H1 (cell line): ENCODE data around the gene MAFG. TPM values are rescaled to one million over a fixed set of nuclear protein-coding genes. Genes with fewer than 3 reads are reported as not detected.

Experiments used
- CTCF ChIA-PET: fragments of 300-600 bp; sonication (Branson Sonifier 250); formaldehyde crosslinking; loops from one replicate; lab custom pipeline; 2021; ENCODE audit not compliant: partially characterized antibody; lab: Charles Lee
- POLR2A ChIA-PET: fragments of 300-600 bp; sonication (Branson Sonifier 250); formaldehyde crosslinking; loops from one replicate; lab custom pipeline; 2021; ENCODE audit warnings: inconsistent platforms; ENCODE audit not compliant: partially characterized antibody; lab: Charles Lee
- DNase-seq, 2 experiments: peaks; one replicate each; pipeline versions ENCODE4 v3.0.0 to v3.0.0-alpha.2; 2010 to 2022; ENCODE audit warnings: low spot score in 2 of 2, low read depth in 1 of 2, mixed read lengths in 1 of 2
- FAIRE-seq: peaks from 2 replicates; lab custom pipeline; 2011; peaks lifted over from hg19 to GRCh38; lab: Jason Lieb, UNC
- H2AFZ ChIP-seq: 2 replicates; pipeline ENCODE4 v1.8.1; 2012; ENCODE audit warnings: low read length, inconsistent platforms
- H2AK5ac ChIP-seq: 2 replicates; pipeline ENCODE4 v1.6.1; 2013; ENCODE audit warnings: low read depth, low read length
- H2BK120ac ChIP-seq: replicated peaks from 2 replicates; pipeline ENCODE3; 2013; ENCODE audit warnings: low read depth, low read length, inconsistent platforms
- H2BK12ac ChIP-seq: 2 replicates; pipeline ENCODE4 v1.6.1; 2013; ENCODE audit warnings: low read depth, low read length
- H2BK15ac ChIP-seq: 2 replicates; pipeline ENCODE4 v1.6.1; 2013; ENCODE audit warnings: low read length
- H2BK20ac ChIP-seq: 2 replicates; pipeline ENCODE4 v1.6.1; 2013; ENCODE audit warnings: low read length
- H2BK5ac ChIP-seq: 2 replicates; pipeline ENCODE4 v1.6.1; 2013; ENCODE audit warnings: low read depth, low read length
- H3K14ac ChIP-seq: 2 replicates; pipeline ENCODE4 v1.6.1; 2013; ENCODE audit warnings: inconsistent platforms; ENCODE audit not compliant: insufficient read length
- H3K18ac ChIP-seq: 2 replicates; pipeline ENCODE4 v1.6.1; 2013; ENCODE audit warnings: low read length; ENCODE audit errors: extremely low read depth
- H3K23ac ChIP-seq: 2 replicates; pipeline ENCODE4 v1.6.1; 2013; ENCODE audit warnings: inconsistent platforms; ENCODE audit not compliant: insufficient read length
- H3K23me2 ChIP-seq: 2 replicates; pipeline ENCODE4 v1.6.1; 2013; ENCODE audit warnings: low read depth, low read length
- H3K27ac ChIP-seq: 2 replicates; pipeline ENCODE4 v1.6.1; 2011; ENCODE audit warnings: low read depth, low read length, inconsistent platforms
- H3K27me3 ChIP-seq, 4 experiments: replicated peaks in 1 of 4; 1 replicate in 1 of 4; 2 replicates in 3 of 4; pipeline versions ENCODE4 v1.6.1 to v1.8.1; 2011 to 2013; ENCODE audit warnings: low read length in 3 of 4, mild to moderate bottlenecking in 3 of 4, inconsistent platforms in 2 of 4, mixed read lengths in 2 of 4, moderate library complexity in 1 of 4; ENCODE audit not compliant: control insufficient read depth in 3 of 4, insufficient read depth in 3 of 4; ENCODE audit errors: extremely low read depth in 1 of 4
- H3K36me3 ChIP-seq, 4 experiments: 2 replicates each; pipeline versions ENCODE4 v1.6.1 to v1.8.1; 2011 to 2013; ENCODE audit warnings: mild to moderate bottlenecking in 4 of 4, low read length in 3 of 4, moderate library complexity in 2 of 4, control low read depth in 1 of 4, inconsistent platforms in 1 of 4; ENCODE audit not compliant: insufficient read depth in 4 of 4, control insufficient read depth in 2 of 4
- H3K4ac ChIP-seq: replicated peaks from 2 replicates; pipeline ENCODE3; 2013; ENCODE audit warnings: low read length, low read depth, mixed read lengths, inconsistent platforms; ENCODE audit not compliant: insufficient read length
- H3K4me1 ChIP-seq, 4 experiments: replicated peaks in 1 of 4; 1 replicate in 1 of 4; 2 replicates in 3 of 4; pipeline versions ENCODE4 v1.6.1 to v1.8.1; 2011 to 2013; ENCODE audit warnings: low read length in 3 of 4, inconsistent platforms in 2 of 4, mixed read lengths in 1 of 4; ENCODE audit not compliant: insufficient read depth in 4 of 4, control insufficient read depth in 3 of 4
- H3K4me2 ChIP-seq, 2 experiments: 2 replicates each; pipeline versions ENCODE4 v1.6.1 to v1.8.1; 2011 to 2013; ENCODE audit warnings: low read depth in 2 of 2, low read length in 2 of 2, control low read depth in 1 of 2, inconsistent platforms in 1 of 2, mild to moderate bottlenecking in 1 of 2; ENCODE audit not compliant: insufficient read depth in 1 of 2
- H3K4me3 ChIP-seq, 4 experiments: fragments of 200-600, 300-600 bp in 1 of 4; sonication (generic), shearing (Covaris generic), sonication (Bioruptor Twin) in 1 of 4; 2 replicates each; pipeline versions ENCODE4 v1.5.1 to v1.8.1; 2011 to 2016; ENCODE audit warnings: low read length in 4 of 4, low read depth in 3 of 4, control low read depth in 2 of 4, inconsistent platforms in 2 of 4, mild to moderate bottlenecking in 2 of 4, mixed read lengths in 1 of 4, moderate library complexity in 1 of 4; ENCODE audit not compliant: insufficient read depth in 2 of 4; ENCODE audit errors: extremely low read depth in 1 of 4
- H3K56ac ChIP-seq: replicated peaks from 2 replicates; pipeline ENCODE3; 2013; ENCODE audit warnings: low read depth, mild to moderate bottlenecking, mixed read lengths, low read length, inconsistent platforms; ENCODE audit not compliant: insufficient read length
- H3K79me1 ChIP-seq: 2 replicates; pipeline ENCODE4 v1.6.1; 2013; ENCODE audit warnings: low read depth, low read length, control low read depth
- H3K79me2 ChIP-seq, 2 experiments: 2 replicates each; pipeline versions ENCODE4 v1.6.1 to v1.8.1; 2012 to 2013; ENCODE audit warnings: low read length in 2 of 2, mild to moderate bottlenecking in 2 of 2, inconsistent platforms in 1 of 2; ENCODE audit not compliant: insufficient read depth in 2 of 2, control insufficient read depth in 1 of 2
- H3K9ac ChIP-seq, 4 experiments: replicated peaks in 1 of 4; 1 replicate in 1 of 4; 2 replicates in 3 of 4; pipeline versions ENCODE4 v1.6.1 to v1.8.1; 2011 to 2013; ENCODE audit warnings: low read depth in 3 of 4, low read length in 3 of 4, control low read depth in 2 of 4, mild to moderate bottlenecking in 2 of 4, moderate library complexity in 2 of 4, inconsistent platforms in 1 of 4; ENCODE audit errors: extremely low read depth in 1 of 4
- H3K9me3 ChIP-seq, 2 experiments: 2 replicates each; pipeline versions ENCODE4 v1.6.1 to v1.8.1; 2012 to 2013; ENCODE audit warnings: mild to moderate bottlenecking in 2 of 2, moderate library complexity in 2 of 2, control low read depth in 1 of 2, inconsistent platforms in 1 of 2, low read depth in 1 of 2, low read length in 1 of 2, mixed read lengths in 1 of 2; ENCODE audit not compliant: insufficient read depth in 2 of 2
- H4K20me1 ChIP-seq, 2 experiments: replicated peaks in 1 of 2; 2 replicates each; pipeline versions ENCODE3 to v1.8.1; 2011 to 2013; ENCODE audit warnings: inconsistent platforms in 2 of 2, low read length in 2 of 2, mild to moderate bottlenecking in 1 of 2; ENCODE audit not compliant: insufficient read depth in 2 of 2, control insufficient read depth in 1 of 2
- H4K5ac ChIP-seq: 2 replicates; pipeline ENCODE4 v1.6.1; 2013; ENCODE audit warnings: low read length, low read depth, mixed read lengths, inconsistent platforms; ENCODE audit not compliant: insufficient read length
- H4K8ac ChIP-seq: 2 replicates; pipeline ENCODE4 v1.8.0; 2013; ENCODE audit warnings: mild to moderate bottlenecking, moderate library complexity, low read length, inconsistent platforms; ENCODE audit not compliant: insufficient read depth; ENCODE audit errors: extremely low read depth
- H4K91ac ChIP-seq: replicated peaks from 2 replicates; pipeline ENCODE3; 2013; ENCODE audit warnings: low read length, mixed read lengths, inconsistent platforms; ENCODE audit not compliant: insufficient read length
- ATF2 ChIP-seq: IDR thresholded peaks from 2 replicates; pipeline ENCODE4 v1.6.1; 2012; ENCODE audit warnings: low read length, inconsistent platforms
- CTCF ChIP-seq, 3 experiments: IDR thresholded peaks; 1 replicate in 2 of 3; 2 replicates in 1 of 3; pipeline versions ENCODE4 v1.5.1 to v1.6.1; 2011; ENCODE audit warnings: low read length in 3 of 3, mild to moderate bottlenecking in 3 of 3, inconsistent platforms in 2 of 3, low read depth in 1 of 3, moderate library complexity in 1 of 3; ENCODE audit not compliant: insufficient read depth in 1 of 3; ENCODE audit errors: control extremely low read depth in 1 of 3
- EGR1 ChIP-seq: IDR thresholded peaks from 2 replicates; pipeline ENCODE4 v1.6.1; 2011; ENCODE audit warnings: low read depth, low read length, borderline replicate concordance
- SRF ChIP-seq: IDR thresholded peaks from 2 replicates; pipeline ENCODE4 v1.6.1; 2011; ENCODE audit warnings: mild to moderate bottlenecking, low read depth, low read length, moderate library complexity
- SUZ12 ChIP-seq: fragments of 200-600 bp; sonication (generic); IDR thresholded peaks from 2 replicates; pipeline ENCODE4 v1.6.1; 2012; ENCODE audit warnings: mild to moderate bottlenecking, inconsistent platforms, low read length, moderate library complexity, mixed read lengths
- TAF1 ChIP-seq: IDR thresholded peaks from 2 replicates; pipeline ENCODE4 v1.6.1; 2011; ENCODE audit warnings: mild to moderate bottlenecking, low read depth, low read length
- TAF7 ChIP-seq: optimal IDR thresholded peaks from 2 replicates; pipeline ENCODE3; 2011; ENCODE audit warnings: low read depth, mild to moderate bottlenecking, inconsistent platforms, low read length, moderate library complexity, borderline replicate concordance
- YY1 ChIP-seq: IDR thresholded peaks from 2 replicates; pipeline ENCODE4 v1.6.1; 2011; ENCODE audit warnings: low read depth, mild to moderate bottlenecking, low read length
- WGBS, 2 experiments: shearing (Covaris generic) in 1 of 2; methylation state at CpG; one replicate each; pipeline versions ENCODE4 v1.1.6 to v1.1.7; 2013 to 2015; ENCODE audit warnings: low lambda C conversion rate in 2 of 2, mixed read lengths in 2 of 2, inconsistent platforms in 1 of 2, low coverage in 1 of 2, missing lambda C conversion rate in 1 of 2; ENCODE audit not compliant: insufficient replicate concordance in 2 of 2, insufficient coverage in 1 of 2, insufficient read length in 1 of 2; ENCODE audit errors: extremely low coverage in 1 of 2, missing lambda C conversion rate in 1 of 2; 5-methylcytosine and 5-hydroxymethylcytosine counted together
- polyA plus RNA-seq, 7 experiments: library from polyadenylated mRNA; depleted of rRNA in 3 of 7; stranded (reverse) in 5 of 7; unstranded in 2 of 7; fragments of >200 nt in 5 of 7; fragments of 200-250 nt in 2 of 7; gene quantifications; 1 replicate in 5 of 7; 2 replicates in 1 of 7; 4 replicates in 1 of 7; pipeline versions ENCODE4 v1.2.1 to v1.2.3, GENCODE V29; 2011 to 2013; ENCODE audit warnings: missing spikeins in 2 of 7, mixed read lengths in 2 of 7
- total RNA-seq: library from RNA; stranded (reverse); fragmentation: NEBNext Ultra II Directional; extraction: Animal tissue kit (Norgen Biotek cat#: 25700); gene quantifications from 2 replicates; pipeline ENCODE4 v1.2.1, GENCODE V29; 2021

Gene MAFG
- total and polyA plus RNA-seq, 2 of the 8 experiments (the other 6 are each of a cell fraction or from before 2014, with no cell fraction given): 25.5 to 26.9 TPM

GRCh38 chr17:81899514-81900166 lies 27.9 kb downstream of the MAFG start:
- CTCF ChIA-PET: interaction anchor here (0.8 kb wide), 1 partner anchor 29 kb away, joined by 3 read pairs; no protein-coding TSS in a partner anchor
- H3K56ac ChIP-seq: no peak overlapping the region
- H2AFZ ChIP-seq: no peak overlapping the region
- no peak overlapping the region for H3K4me3 ChIP-seq
- H3K23me2 ChIP-seq: peaks cover 6% of the 10 kb centered on the region; the same call in 1 of the 2 replicates
- DNase-seq (no peak), FAIRE-seq (no peak)
- H4K5ac ChIP-seq: no peak overlapping the region
- no peak overlapping the region for H2BK15ac ChIP-seq
- no peak overlapping the region for H3K18ac ChIP-seq
- no peaks in the 10 kb centered on the region for H3K79me2 ChIP-seq
- no peak overlapping the region for H2BK120ac ChIP-seq
- peaks cover 2 to 11% of the 10 kb centered on the region in 2 experiments for H4K20me1 ChIP-seq
- H3K14ac ChIP-seq: no peak overlapping the region
- no peak overlapping the region for H3K23ac ChIP-seq
- H3K4me1 ChIP-seq: peaks cover 0 to 8% (median 2%) of the 10 kb centered on the region in 4 experiments; a peak in 3 of 7 replicates
- no peak overlapping the region for H2BK5ac ChIP-seq
- WGBS, 2 experiments: 95% methylated on average over 22 of the region's 22 CpGs; no CpG with 5 or more reads in 1 of the 2 experiments
- H3K9ac ChIP-seq: no peak overlapping the region
- H3K4me2 ChIP-seq: no peak overlapping the region
- H3K36me3 ChIP-seq: peaks cover 3 to 22% (median 14%) of the 10 kb centered on the region in 4 experiments; a peak in 7 of 8 replicates
- H2BK12ac ChIP-seq: no peak overlapping the region
- H2AK5ac ChIP-seq: no peak overlapping the region
- H3K79me1 ChIP-seq: peaks cover 3% of the 10 kb centered on the region; the same call in 1 of the 2 replicates
- H2BK20ac ChIP-seq: no peak overlapping the region
- no peak overlapping the region for H3K27ac ChIP-seq
- no peak overlapping the region for H3K4ac ChIP-seq
- H4K8ac ChIP-seq: no peak overlapping the region
- POLR2A ChIA-PET: interaction anchor here (1.0 to 2.1 kb wide), 2 partner anchors 11 to 24 kb away, joined by 3 to 13 read pairs; partner anchors contain the start of gene PCYT2
- H3K9me3 ChIP-seq: no peaks in the 10 kb centered on the region
- peaks cover 0 to 22% (median 14%) of the 10 kb centered on the region in 4 experiments; a peak in 5 of 7 replicates for H3K27me3 ChIP-seq
- no peak overlapping the region for H4K91ac ChIP-seq
- TF ChIP-seq CTCF (IDR thresholded peaks at IDR 0.05; ENCODE audit: control extremely low read depth in 1 of 3, insufficient read depth in 1 of 3, low read depth in 1 of 3, low read length in 3 of 3) (no peak), YY1 (no peak), SUZ12 (no peak), TAF7 (no peak), SRF (no peak), EGR1 (no peak), ATF2 (no peak), TAF1 (no peak)
